Measurements from ENCODE around the gene SLC10A7.

GRCh38 chr4:146470604-146471003 lies 51.1 kb downstream of the SLC10A7 start:
- TF ChIP-seq EZH2 (IDR thresholded peaks at IDR 0.05; ENCODE audit: low read depth, low read length, severe bottlenecking) (no peak), SRF (IDR thresholded peaks at IDR 0.05; ENCODE audit: low read depth, low read length) (no peak), TBP (IDR thresholded peaks at IDR 0.05; ENCODE audit: low read depth, low read length) (no peak), POLR2A (IDR thresholded peaks at IDR 0.05; ENCODE audit: control extremely low read depth in 1 of 2, low read depth in 2 of 2, low read length in 2 of 2) (no peak), CTCF (IDR thresholded peaks at IDR 0.05; ENCODE audit: control extremely low read depth in 1 of 3, insufficient read depth in 1 of 3, low read depth in 1 of 3, low read length in 3 of 3) (no peak), BRCA1 (IDR thresholded peaks at IDR 0.05; ENCODE audit: low read depth, low read length) (no peak), KDM5A (IDR thresholded peaks at IDR 0.05; ENCODE audit: low read length) (no peak), EP300 (IDR thresholded peaks at IDR 0.05; ENCODE audit: borderline replicate concordance in 1 of 2, low read depth in 2 of 2, low read length in 2 of 2) (no peak), MAX (IDR thresholded peaks at IDR 0.05) (no peak), ZNF274 (IDR thresholded peaks at IDR 0.05; ENCODE audit: borderline replicate concordance, extremely low read depth, low read length) (no peak), POLR2AphosphoS5 (IDR thresholded peaks at IDR 0.05; ENCODE audit: low read depth, low read length) (no peak), RAD21 (IDR thresholded peaks at IDR 0.05 in 1 of 2, conservative IDR thresholded peaks at IDR 0.05 in 1 of 2; ENCODE audit: low read depth in 2 of 2, low read length in 2 of 2) (no peak)
